CD8-positive, alpha-beta memory T cell (primary cell): ENCODE data around the gene C9orf85. TPM values are rescaled to one million over a fixed set of nuclear protein-coding genes. Genes with fewer than 3 reads are reported as not detected.
"Not testable (repeated sequence)": the region's sequence is repeated elsewhere in the genome, so short reads cannot be mapped to it uniquely, and the experiment has no call there.

ENCODE experiments used
- CTCF ChIA-PET: fragments of 350-600 bp; sonication (Branson Sonifier 250); formaldehyde crosslinking; loops from one replicate; lab custom pipeline; 2021; ENCODE audit warnings: antibody characterized with exemption; lab: Charles Lee
- POLR2A ChIA-PET: fragments of 350-600 bp; sonication (Branson Sonifier 250); formaldehyde crosslinking; loops from one replicate; lab custom pipeline; 2021; ENCODE audit warnings: antibody characterized with exemption; lab: Charles Lee
- DNase-seq, 5 donors: peaks; one replicate each; pipeline versions ENCODE4 v3.0.0 to v3.0.0-alpha.2; 2020 to 2022; ENCODE audit warnings: mixed read lengths in 1 of 5
- H3K27ac ChIP-seq: one replicate; pipeline ENCODE4 v1.7.0; 2013; ENCODE audit warnings: low read depth, mild to moderate bottlenecking, low read length, moderate library complexity
- H3K27me3 ChIP-seq: 2 replicates; pipeline ENCODE4 v1.7.0; 2013; ENCODE audit warnings: low read length, mild to moderate bottlenecking; ENCODE audit not compliant: insufficient read depth, poor library complexity, severe bottlenecking
- H3K36me3 ChIP-seq: 2 replicates; pipeline ENCODE4 v1.7.0; 2013; ENCODE audit warnings: mild to moderate bottlenecking, low read length, moderate library complexity; ENCODE audit not compliant: insufficient read depth
- H3K4me1 ChIP-seq: 2 replicates; pipeline ENCODE4 v1.7.0; 2013; ENCODE audit warnings: mild to moderate bottlenecking, low read length, moderate library complexity; ENCODE audit not compliant: insufficient read depth
- H3K4me3 ChIP-seq: 2 replicates; pipeline ENCODE4 v1.7.0; 2013; ENCODE audit warnings: mild to moderate bottlenecking, low read length
- H3K9me3 ChIP-seq: 2 replicates; pipeline ENCODE4 v1.7.0; 2013; ENCODE audit warnings: mild to moderate bottlenecking, low read length
- H3K27ac Mint-ChIP-seq, 8 donors: one replicate each; pipeline ENCODE4 v1.8.0; 2020 to 2021; ENCODE audit warnings: mixed read lengths in 8 of 8, mild to moderate bottlenecking in 6 of 8, inconsistent platforms in 3 of 8, moderate library complexity in 3 of 8
- H3K27me3 Mint-ChIP-seq, 2 donors: one replicate each; pipeline ENCODE4 v1.8.0; 2020 to 2021; ENCODE audit warnings: mixed read lengths in 2 of 2, mild to moderate bottlenecking in 1 of 2, moderate library complexity in 1 of 2
- H3K36me3 Mint-ChIP-seq, 3 donors: one replicate each; pipeline ENCODE4 v1.8.0; 2020 to 2021; ENCODE audit warnings: mixed read lengths in 3 of 3, inconsistent platforms in 1 of 3, mild to moderate bottlenecking in 1 of 3
- H3K4me1 Mint-ChIP-seq, 3 donors: one replicate each; pipeline ENCODE4 v1.8.0; 2020 to 2021; ENCODE audit warnings: mixed read lengths in 3 of 3, inconsistent platforms in 1 of 3, mild to moderate bottlenecking in 1 of 3
- H3K4me3 Mint-ChIP-seq, 7 donors: one replicate each; pipeline ENCODE4 v1.8.0; 2020 to 2021; ENCODE audit warnings: mixed read lengths in 7 of 7, mild to moderate bottlenecking in 6 of 7, moderate library complexity in 4 of 7, inconsistent platforms in 2 of 7
- H3K9me3 Mint-ChIP-seq, 5 donors: one replicate each; pipeline ENCODE4 v1.8.0; 2020 to 2022; ENCODE audit warnings: mixed read lengths in 5 of 5, mild to moderate bottlenecking in 3 of 5, moderate library complexity in 2 of 5, inconsistent platforms in 1 of 5
- polyA plus RNA-seq: library from polyadenylated mRNA; unstranded; fragments of 300-500 nt; fragmentation: Illumina TruSeq; gene quantifications from one replicate; pipeline ENCODE4 v1.2.3, GENCODE V29; 2021
- total RNA-seq, 2 experiments: library from RNA; stranded (reverse); gene quantifications; one replicate each; pipeline ENCODE4 v1.2.3, GENCODE V29; 2021

C9orf85 gene
- total and polyA plus RNA-seq, 3 experiments from 2014 or later, result 11.4 to 13.5 (median 12.3) TPM

GRCh38 chr9:71990466-71990865, 79.0 kb downstream of the C9orf85 start:
- Mint-ChIP-seq H3K27me3 (peaks cover 0 to 3% of the 10 kb centered on the region in 2 donors), H3K36me3 (peaks cover 0 to 4% (median 0%) of the 10 kb centered on the region in 3 donors), H3K27ac (no peak overlapping the region)

GRCh38 chr9:72005451-72005850, 94.0 kb downstream of the C9orf85 start:
- no peaks in the 10 kb centered on the region for H3K9me3 ChIP-seq
- Mint-ChIP-seq H3K36me3 (no peaks in the 10 kb centered on the region), H3K4me1 (no peaks in the 10 kb centered on the region), H3K27me3 (peaks cover under 1 to 2% of the 10 kb centered on the region in 2 donors), H3K9me3 (no peaks in the 10 kb centered on the region), H3K4me3 (no peak overlapping the region), H3K27ac (peak overlapping the region in 1 of 8 donors; percentile 1)
- no peaks in the 10 kb centered on the region for H3K36me3 ChIP-seq
- no peak overlapping the region for H3K27ac ChIP-seq
- CTCF ChIA-PET, result interaction anchor here (1.1 to 1.6 kb wide), 3 partner anchors 11 to 20 kb away, joined by 3 to 4 read pairs (median 3); no protein-coding TSS in a partner anchor
- H3K4me3 ChIP-seq, result no peak overlapping the region
- H3K27me3 ChIP-seq, result no peaks in the 10 kb centered on the region
- H3K4me1 ChIP-seq, result no peaks in the 10 kb centered on the region
- DNase-seq, result no peak
- POLR2A ChIA-PET, result no interaction called here

More at GRCh38 chr9:71990466-71990865, 79.0 kb downstream of the C9orf85 start:
- H3K27me3 ChIP-seq, result no peaks in the 10 kb centered on the region
- DNase-seq, result no peak
- Mint-ChIP-seq H3K4me1 (no peaks in the 10 kb centered on the region), H3K9me3 (peaks cover 0 to 2% (median 0%) of the 10 kb centered on the region in 5 donors), H3K4me3 (no peak overlapping the region)
- no peak overlapping the region for H3K27ac ChIP-seq
- H3K4me1 ChIP-seq, result no peaks in the 10 kb centered on the region
- POLR2A ChIA-PET, result no interaction called here
- no peaks in the 10 kb centered on the region for H3K9me3 ChIP-seq
- CTCF ChIA-PET, result no interaction called here
- no peak overlapping the region for H3K4me3 ChIP-seq
- H3K36me3 ChIP-seq, result no peaks in the 10 kb centered on the region

- Histone ChIP-seq H3K4me3 (no peak overlapping the region), H3K4me1 (no peaks in the 10 kb centered on the region), H3K9me3 (no peaks in the 10 kb centered on the region), H3K27ac (no peak overlapping the region), H3K27me3 (no peaks in the 10 kb centered on the region), H3K36me3 (no peaks in the 10 kb centered on the region)
- Mint-ChIP-seq H3K27ac (peak overlapping the region in 1 of 8 donors; percentile 14), H3K4me3 (no peak overlapping the region), H3K27me3 (peaks cover 0 to 2% of the 10 kb centered on the region in 2 donors), H3K4me1 (no peaks in the 10 kb centered on the region), H3K9me3 (no peaks in the 10 kb centered on the region), H3K36me3 (no peaks in the 10 kb centered on the region)
- ChIA-PET CTCF (interaction anchor here (1.1 to 1.6 kb wide), 2 partner anchors 9 to 18 kb away, joined by 3 read pairs; no protein-coding TSS in a partner anchor), POLR2A (no interaction called here)
- no peak for DNase-seq
These were observed 95.1 kb downstream of the C9orf85 start for GRCh38 chr9:72006501-72006900.

GRCh38 chr9:72007726-72008125, 96.3 kb downstream of the C9orf85 start:
- H3K4me1 Mint-ChIP-seq, H3K4me3 ChIP-seq, H3K36me3 Mint-ChIP-seq, H3K36me3 ChIP-seq, H3K4me3 Mint-ChIP-seq, H3K9me3 Mint-ChIP-seq, POLR2A ChIA-PET, H3K27me3 ChIP-seq, H3K27me3 Mint-ChIP-seq, H3K27ac Mint-ChIP-seq, H3K27ac ChIP-seq, DNase-seq, H3K4me1 ChIP-seq, H3K9me3 ChIP-seq: not testable (repeated sequence)
- CTCF ChIA-PET, result interaction anchor here (4.6 kb wide), 1 partner anchor 18 kb away, joined by 14 read pairs; no protein-coding TSS in a partner anchor

- Mint-ChIP-seq H3K4me3 (no peak overlapping the region), H3K4me1 (peaks cover 5 to 10% (median 9%) of the 10 kb centered on the region in 3 donors), H3K36me3 (no peaks in the 10 kb centered on the region), H3K27me3 (no peaks in the 10 kb centered on the region), H3K9me3 (no peaks in the 10 kb centered on the region), H3K27ac (no peak overlapping the region)
- POLR2A ChIA-PET, result interaction anchor here (0.6 kb wide), 1 partner anchor 19 kb away, joined by 9 read pairs; no protein-coding TSS in a partner anchor
- H3K4me3 ChIP-seq, result no peak overlapping the region
- H3K36me3 ChIP-seq, result no peaks in the 10 kb centered on the region
- no peaks in the 10 kb centered on the region for H3K27me3 ChIP-seq
- no peaks in the 10 kb centered on the region for H3K9me3 ChIP-seq
- no peaks in the 10 kb centered on the region for H3K4me1 ChIP-seq
- no peak for DNase-seq
- no peak overlapping the region for H3K27ac ChIP-seq
- CTCF ChIA-PET, result interaction anchor here (0.6 to 2.0 kb wide), 4 partner anchors 12 to 437 kb away, joined by 3 to 5 read pairs (median 3); no protein-coding TSS in a partner anchor
These were observed 101.2 kb downstream of the C9orf85 start for GRCh38 chr9:72012646-72013045.

- H3K4me1 Mint-ChIP-seq, result peaks cover 5 to 10% (median 9%) of the 10 kb centered on the region in 3 donors
- ChIA-PET CTCF (interaction anchor here (0.6 to 2.0 kb wide), 4 partner anchors 12 to 436 kb away, joined by 3 to 5 read pairs (median 3); no protein-coding TSS in a partner anchor), POLR2A (interaction anchor here (0.6 kb wide), 1 partner anchor 18 kb away, joined by 9 read pairs; no protein-coding TSS in a partner anchor)
- no peaks in the 10 kb centered on the region for H3K36me3 Mint-ChIP-seq
- no peak overlapping the region for H3K4me3 Mint-ChIP-seq
- no peaks in the 10 kb centered on the region for H3K9me3 Mint-ChIP-seq
- Histone ChIP-seq H3K4me3 (no peak overlapping the region), H3K4me1 (no peaks in the 10 kb centered on the region), H3K36me3 (no peaks in the 10 kb centered on the region), H3K9me3 (no peaks in the 10 kb centered on the region), H3K27me3 (no peaks in the 10 kb centered on the region), H3K27ac (no peak overlapping the region)
- H3K27me3 Mint-ChIP-seq, result no peaks in the 10 kb centered on the region
- H3K27ac Mint-ChIP-seq, result no peak overlapping the region
- no peak for DNase-seq
These were observed 101.9 kb downstream of the C9orf85 start for GRCh38 chr9:72013292-72013760.

GRCh38 chr9:72022841-72023240, 111.4 kb downstream of the C9orf85 start:
- H3K9me3 Mint-ChIP-seq, result no peaks in the 10 kb centered on the region
- DNase-seq, result no peak
- ChIA-PET POLR2A (no interaction called here), CTCF (interaction anchor here (1.0 to 1.1 kb wide), 2 partner anchors 408 to 418 kb away, joined by 3 read pairs; no protein-coding TSS in a partner anchor)
- Histone ChIP-seq H3K27ac (no peak overlapping the region), H3K27me3 (no peaks in the 10 kb centered on the region), H3K36me3 (no peaks in the 10 kb centered on the region), H3K4me3 (no peak overlapping the region), H3K4me1 (no peaks in the 10 kb centered on the region), H3K9me3 (no peaks in the 10 kb centered on the region)
- peaks cover 0 to 2% (median 2%) of the 10 kb centered on the region in 3 donors for H3K4me1 Mint-ChIP-seq
- peaks cover 0 to 3% (median 0%) of the 10 kb centered on the region in 3 donors for H3K36me3 Mint-ChIP-seq
- H3K27ac Mint-ChIP-seq, result peak overlapping the region in 1 of 8 donors; percentile 29
- no peaks in the 10 kb centered on the region for H3K27me3 Mint-ChIP-seq
- no peak overlapping the region for H3K4me3 Mint-ChIP-seq
